GM20000 (cell line): Measurements from ENCODE around the gene ACSF3.

Source experiments
- DNase-seq: peaks from one replicate; pipeline ENCODE4 v3.0.0; 2012; ENCODE audit warnings: low spot score
- CTCF ChIP-seq: IDR thresholded peaks from 2 replicates; pipeline ENCODE4 v1.5.1; 2012; ENCODE audit warnings: mild to moderate bottlenecking, control low read depth; ENCODE audit errors: extremely low read depth, missing control alignments

ACSF3 gene

GRCh38 chr16:89152831-89153700, 59.4 kb downstream of the ACSF3 start:
- no peak for DNase-seq

GRCh38 chr16:89153848-89154271, 60.2 kb downstream of the ACSF3 start:
- DNase-seq, result no peak
- no peak for TF ChIP-seq CTCF

More at GRCh38 chr16:89152831-89153700, 59.4 kb downstream of the ACSF3 start:
- no peak for TF ChIP-seq CTCF

- no peak for TF ChIP-seq CTCF
- DNase-seq, result no peak
These were observed 60.9 kb downstream of the ACSF3 start for GRCh38 chr16:89154390-89155183.

- DNase-seq, result no peak
- no peak for TF ChIP-seq CTCF
These were observed 61.6 kb downstream of the ACSF3 start for GRCh38 chr16:89155184-89155679.

- no peak for DNase-seq
- no peak for TF ChIP-seq CTCF
These were observed 62.4 kb downstream of the ACSF3 start for GRCh38 chr16:89155851-89156739.

GRCh38 chr16:89156740-89157645, 63.3 kb downstream of the ACSF3 start:
- DNase-seq, result no peak
- no peak for TF ChIP-seq CTCF
